OCI-LY1 (cell line): ENCODE data around the gene CALY.

Experiments
- H2AFZ ChIP-seq: fragments of 200-600 bp; sonication (generic), shearing (Covaris generic); 2 replicates; pipeline ENCODE4 v1.6.0; 2014; ENCODE audit warnings: antibody characterized with exemption, mild to moderate bottlenecking, low read length
- H3F3A ChIP-seq: fragments of 200-600 bp; sonication (generic), shearing (Covaris generic); 2 replicates; pipeline ENCODE4 v1.6.0; 2014; ENCODE audit warnings: mild to moderate bottlenecking, antibody characterized with exemption, low read length, moderate library complexity; ENCODE audit not compliant: insufficient read depth
- H3K27ac ChIP-seq: fragments of 200-600 bp; sonication (generic); 2 replicates; pipeline ENCODE4 v1.5.1; 2014; ENCODE audit warnings: low read length, mixed run types, mild to moderate bottlenecking, low read depth; ENCODE audit not compliant: poor library complexity, severe bottlenecking
- H3K27me3 ChIP-seq: fragments of 200-600 bp; sonication (generic); 2 replicates; pipeline ENCODE4 v1.6.0; 2014; ENCODE audit warnings: antibody characterized with exemption, mild to moderate bottlenecking, low read length, moderate library complexity; ENCODE audit not compliant: insufficient read depth
- H3K36me3 ChIP-seq: fragments of 200-600 bp; sonication (generic); 2 replicates; pipeline ENCODE4 v1.6.1; 2014; ENCODE audit warnings: mild to moderate bottlenecking, antibody characterized with exemption, low read length, moderate library complexity, mixed read lengths; ENCODE audit not compliant: insufficient read depth
- H3K4me1 ChIP-seq: fragments of 200-600 bp; sonication (generic); 2 replicates; pipeline ENCODE4 v1.5.1; 2014; ENCODE audit warnings: mild to moderate bottlenecking, low read length, moderate library complexity; ENCODE audit not compliant: insufficient read depth, severe bottlenecking
- H3K4me2 ChIP-seq: fragments of 200-600 bp; sonication (generic), shearing (Covaris generic); 2 replicates; pipeline ENCODE4 v1.6.1; 2014; ENCODE audit warnings: low read length
- H3K4me3 ChIP-seq: fragments of 200-600 bp; sonication (generic); 2 replicates; pipeline ENCODE4 v1.5.1; 2014; ENCODE audit warnings: low read length, low read depth, mild to moderate bottlenecking, mixed read lengths; ENCODE audit not compliant: poor library complexity, severe bottlenecking
- H3K79me2 ChIP-seq: fragments of 200-600 bp; shearing (Covaris generic); 2 replicates; pipeline ENCODE4 v1.6.1; 2016; ENCODE audit warnings: mixed run types, low read length, mixed read lengths; ENCODE audit not compliant: insufficient read depth
- H3K9ac ChIP-seq: fragments of 200-600 bp; sonication (generic), shearing (Covaris generic); 2 replicates; pipeline ENCODE4 v1.6.1; 2014; ENCODE audit warnings: mild to moderate bottlenecking, low read length, mixed read lengths
- H3K9me2 ChIP-seq: fragments of 200-600 bp; sonication (generic), shearing (Covaris generic); 2 replicates; pipeline ENCODE4 v1.6.1; 2014; ENCODE audit warnings: low read depth, mild to moderate bottlenecking, low read length, mixed read lengths
- H3K9me3 ChIP-seq: fragments of 200-600 bp; shearing (Covaris generic); 2 replicates; pipeline ENCODE4 v1.6.1; 2014; ENCODE audit warnings: low read length, mixed read lengths
- H4K20me1 ChIP-seq: fragments of 200-600 bp; sonication (generic), shearing (Covaris generic); 2 replicates; pipeline ENCODE4 v1.6.0; 2016; ENCODE audit warnings: mild to moderate bottlenecking, low read length; ENCODE audit not compliant: insufficient read depth
- CTCF ChIP-seq: fragments of 200-600 bp; sonication (generic), shearing (Covaris generic); IDR thresholded peaks from 2 replicates; pipeline ENCODE4 v1.5.1; 2017; ENCODE audit warnings: mild to moderate bottlenecking, antibody characterized with exemption, low read length, moderate library complexity, mixed read lengths
- EZH2 ChIP-seq: fragments of 200-600 bp; sonication (generic), shearing (Covaris generic); IDR thresholded peaks from 2 replicates; pipeline ENCODE4 v1.8.0; 2017; ENCODE audit warnings: borderline replicate concordance, mixed run types, mild to moderate bottlenecking, antibody characterized with exemption, low read length, moderate library complexity, mixed read lengths

The CALY gene

GRCh38 chr10:133302230-133302629, 34.5 kb downstream of the CALY start:
- H3K4me3 ChIP-seq = no peak overlapping the region
- no peak overlapping the region for H2AFZ ChIP-seq
- H3K79me2 ChIP-seq = no peaks in the 10 kb centered on the region; the same call in 1 of the 2 replicates
- TF ChIP-seq CTCF = no peak
- no peak for TF ChIP-seq EZH2
- H3K9ac ChIP-seq = no peak overlapping the region
- H3K27ac ChIP-seq = no peak overlapping the region
- peaks cover 43% of the 10 kb centered on the region for H3K36me3 ChIP-seq
- H3K9me3 ChIP-seq = no peaks in the 10 kb centered on the region
- no peaks in the 10 kb centered on the region for H3K27me3 ChIP-seq
- H3K4me1 ChIP-seq = peaks cover 15% of the 10 kb centered on the region
- H4K20me1 ChIP-seq = no peaks in the 10 kb centered on the region
- H3F3A ChIP-seq = no peaks in the 10 kb centered on the region
- no peaks in the 10 kb centered on the region for H3K9me2 ChIP-seq
- H3K4me2 ChIP-seq = no peak overlapping the region

- H3K9me2 ChIP-seq = no peaks in the 10 kb centered on the region
- no peaks in the 10 kb centered on the region for H3K4me1 ChIP-seq
- no peaks in the 10 kb centered on the region for H3K27me3 ChIP-seq
- no peaks in the 10 kb centered on the region for H3F3A ChIP-seq
- TF ChIP-seq EZH2 (no peak), CTCF (no peak)
- no peaks in the 10 kb centered on the region for H3K9me3 ChIP-seq
- H3K79me2 ChIP-seq = no peaks in the 10 kb centered on the region; the same call in 1 of the 2 replicates
- H3K36me3 ChIP-seq = peaks cover 65% of the 10 kb centered on the region
- no peak overlapping the region for H3K4me3 ChIP-seq
- no peak overlapping the region for H3K27ac ChIP-seq
- no peak overlapping the region for H3K4me2 ChIP-seq
- no peaks in the 10 kb centered on the region for H4K20me1 ChIP-seq
- no peak overlapping the region for H3K9ac ChIP-seq
- H2AFZ ChIP-seq = no peak overlapping the region
Measured at GRCh38 chr10:133299738-133300137, 37.0 kb downstream of the CALY start.

GRCh38 chr10:133299224-133299623, 37.5 kb downstream of the CALY start:
- no peak overlapping the region for H2AFZ ChIP-seq
- H3K36me3 ChIP-seq = peaks cover 70% of the 10 kb centered on the region
- H4K20me1 ChIP-seq = no peaks in the 10 kb centered on the region
- H3K4me2 ChIP-seq = no peak overlapping the region
- no peak for TF ChIP-seq CTCF
- no peak for TF ChIP-seq EZH2
- no peaks in the 10 kb centered on the region for H3K4me1 ChIP-seq
- no peak overlapping the region for H3K27ac ChIP-seq
- no peaks in the 10 kb centered on the region for H3F3A ChIP-seq
- no peak overlapping the region for H3K9ac ChIP-seq
- no peaks in the 10 kb centered on the region; the same call in 1 of the 2 replicates for H3K79me2 ChIP-seq
- no peaks in the 10 kb centered on the region for H3K9me3 ChIP-seq
- H3K9me2 ChIP-seq = no peaks in the 10 kb centered on the region
- no peaks in the 10 kb centered on the region for H3K27me3 ChIP-seq
- no peak overlapping the region for H3K4me3 ChIP-seq
